HEK293T (cell line): ENCODE measurements around the gene OR5K3.

Source experiments
- ARNT ChIP-seq: fragments of 450-650 bp; IDR thresholded peaks from 2 replicates; pipeline ENCODE4 v1.6.1; 2017; ENCODE audit warnings: mild to moderate bottlenecking
- FOXA1 ChIP-seq: fragments of 450-650 bp; IDR thresholded peaks from 2 replicates; pipeline ENCODE4 v1.6.1; 2016; ENCODE audit warnings: mild to moderate bottlenecking
- HDGF ChIP-seq: fragments of 450-650 bp; IDR thresholded peaks from 2 replicates; pipeline ENCODE4 v1.6.1; 2017; ENCODE audit warnings: antibody characterized with exemption, borderline replicate concordance
- NFRKB ChIP-seq: fragments of 450-650 bp; IDR thresholded peaks from 2 replicates; pipeline ENCODE4 v1.6.1; 2016; ENCODE audit warnings: mild to moderate bottlenecking, moderate library complexity
- SP1 ChIP-seq: fragments of 450-650 bp; IDR thresholded peaks from 2 replicates; pipeline ENCODE4 v1.6.1; 2017
- SUZ12 ChIP-seq: fragments of 450-650 bp; IDR thresholded peaks from 2 replicates; pipeline ENCODE4 v1.6.1; 2016; ENCODE audit warnings: mild to moderate bottlenecking
- TARDBP ChIP-seq: fragments of 450-650 bp; IDR thresholded peaks from 2 replicates; pipeline ENCODE4 v1.6.1; 2016
- ZNF384 ChIP-seq: fragments of 450-650 bp; IDR thresholded peaks from 2 replicates; pipeline ENCODE4 v1.6.1; 2016

GRCh38 chr3:98433764-98434163 is 43.3 kb downstream of the OR5K3 start:
- no peak for TF ChIP-seq NFRKB
- no peak for TF ChIP-seq ARNT
- TF ChIP-seq TARDBP: no peak
- TF ChIP-seq ZNF384: no peak
- no peak for TF ChIP-seq SUZ12
- no peak for TF ChIP-seq SP1
- TF ChIP-seq HDGF: no peak
- no peak for TF ChIP-seq FOXA1
